IPS DF 6.9 (cell line): ENCODE data around the gene PRSS27.

Source experiments
- DNase-seq: peaks from one replicate; pipeline ENCODE4 v3.0.0-alpha.2; 2013; ENCODE audit warnings: low read depth, low spot score
- H3K27ac ChIP-seq: one replicate; pipeline ENCODE4 v1.5.1; 2013; ENCODE audit warnings: low read length, control low read depth
- H3K27me3 ChIP-seq: 2 replicates; pipeline ENCODE4 v1.6.1; 2013; ENCODE audit warnings: mild to moderate bottlenecking, low read length; ENCODE audit not compliant: control insufficient read depth, insufficient read depth
- H3K36me3 ChIP-seq: 2 replicates; pipeline ENCODE4 v1.6.1; 2013; ENCODE audit warnings: low read length; ENCODE audit not compliant: control insufficient read depth, insufficient read depth
- H3K4me1 ChIP-seq: 2 replicates; pipeline ENCODE4 v1.6.1; 2013; ENCODE audit warnings: low read length; ENCODE audit not compliant: control insufficient read depth, insufficient read depth
- H3K4me3 ChIP-seq: 2 replicates; pipeline ENCODE4 v1.5.1; 2013; ENCODE audit warnings: mild to moderate bottlenecking, low read length
- H3K9me3 ChIP-seq: 2 replicates; pipeline ENCODE4 v1.6.1; 2013; ENCODE audit warnings: low read length, inconsistent platforms; ENCODE audit not compliant: control insufficient read depth, insufficient read depth
- WGBS: extraction: QIAGEN DNeasy Blood & Tissue Kit; methylation state at CpG from one replicate; pipeline ENCODE4 v1.1.7; 2013; ENCODE audit warnings: mixed read lengths, missing lambda C conversion rate; ENCODE audit not compliant: insufficient read length, insufficient coverage; 5-methylcytosine and 5-hydroxymethylcytosine counted together

The PRSS27 gene

GRCh38 chr16:2707368-2708289 lies 12.4 kb downstream of the PRSS27 start:
- DNase-seq, result no peak
- Histone ChIP-seq H3K4me3 (no peak overlapping the region), H3K36me3 (peaks cover 26% of the 10 kb centered on the region), H3K27me3 (no peaks in the 10 kb centered on the region), H3K27ac (no peak overlapping the region), H3K9me3 (no peaks in the 10 kb centered on the region), H3K4me1 (no peaks in the 10 kb centered on the region)
- no CpG with 5 or more reads among the region's 51 CpGs for WGBS

- WGBS, result no CpG with 5 or more reads among the region's 22 CpGs
- no peak for DNase-seq
- peaks cover 31% of the 10 kb centered on the region for H3K36me3 ChIP-seq
- H3K9me3 ChIP-seq, result no peaks in the 10 kb centered on the region
- H3K27ac ChIP-seq, result no peak overlapping the region
- no peaks in the 10 kb centered on the region for H3K4me1 ChIP-seq
- H3K27me3 ChIP-seq, result no peaks in the 10 kb centered on the region
- no peak overlapping the region for H3K4me3 ChIP-seq
Observed at GRCh38 chr16:2706611-2707311, 13.3 kb downstream of the PRSS27 start.

GRCh38 chr16:2706085-2706484 lies 13.9 kb downstream of the PRSS27 start:
- Histone ChIP-seq H3K4me1 (no peaks in the 10 kb centered on the region), H3K4me3 (no peak overlapping the region), H3K9me3 (no peaks in the 10 kb centered on the region), H3K27me3 (no peaks in the 10 kb centered on the region), H3K36me3 (peaks cover 35% of the 10 kb centered on the region), H3K27ac (no peak overlapping the region)
- DNase-seq, result no peak
- WGBS, result no CpG with 5 or more reads among the region's 17 CpGs

GRCh38 chr16:2705351-2705750 lies 14.7 kb downstream of the PRSS27 start:
- no CpG with 5 or more reads among the region's 10 CpGs for WGBS
- H3K36me3 ChIP-seq, result peaks cover 35% of the 10 kb centered on the region
- H3K27me3 ChIP-seq, result no peaks in the 10 kb centered on the region
- no peak overlapping the region for H3K27ac ChIP-seq
- H3K4me3 ChIP-seq, result no peak overlapping the region
- no peaks in the 10 kb centered on the region for H3K4me1 ChIP-seq
- no peaks in the 10 kb centered on the region for H3K9me3 ChIP-seq
- no peak for DNase-seq

- Histone ChIP-seq H3K27me3 (no peaks in the 10 kb centered on the region), H3K27ac (no peak overlapping the region), H3K36me3 (peaks cover 37% of the 10 kb centered on the region), H3K4me3 (no peak overlapping the region), H3K9me3 (no peaks in the 10 kb centered on the region), H3K4me1 (no peaks in the 10 kb centered on the region)
- no peak for DNase-seq
- no CpG with 5 or more reads among the region's 14 CpGs for WGBS
Observed at GRCh38 chr16:2704983-2705275, 15.1 kb downstream of the PRSS27 start.

- H3K27me3 ChIP-seq, result no peaks in the 10 kb centered on the region
- no peak overlapping the region for H3K4me3 ChIP-seq
- H3K36me3 ChIP-seq, result peaks cover 40% of the 10 kb centered on the region
- no CpG with 5 or more reads among the region's 33 CpGs for WGBS
- DNase-seq, result no peak
- H3K4me1 ChIP-seq, result no peaks in the 10 kb centered on the region
- no peak overlapping the region for H3K27ac ChIP-seq
- H3K9me3 ChIP-seq, result no peaks in the 10 kb centered on the region
Observed at GRCh38 chr16:2704166-2704982, 15.7 kb downstream of the PRSS27 start.

- WGBS, result no CpG with 5 or more reads among the region's 28 CpGs
- H3K27ac ChIP-seq, result no peak overlapping the region
- H3K36me3 ChIP-seq, result peaks cover 49% of the 10 kb centered on the region
- no peaks in the 10 kb centered on the region for H3K27me3 ChIP-seq
- DNase-seq, result no peak
- no peaks in the 10 kb centered on the region for H3K4me1 ChIP-seq
- H3K9me3 ChIP-seq, result no peaks in the 10 kb centered on the region
- H3K4me3 ChIP-seq, result no peak overlapping the region
Observed at GRCh38 chr16:2702871-2703745, 16.9 kb downstream of the PRSS27 start.

GRCh38 chr16:2702438-2702825 lies 17.6 kb downstream of the PRSS27 start:
- H3K27ac ChIP-seq, result no peak overlapping the region
- no peaks in the 10 kb centered on the region for H3K27me3 ChIP-seq
- H3K4me3 ChIP-seq, result no peak overlapping the region
- no peaks in the 10 kb centered on the region for H3K4me1 ChIP-seq
- peaks cover 46% of the 10 kb centered on the region for H3K36me3 ChIP-seq
- WGBS, result no CpG with 5 or more reads among the region's 13 CpGs
- H3K9me3 ChIP-seq, result no peaks in the 10 kb centered on the region
- no peak for DNase-seq

- no peak for DNase-seq
- H3K4me1 ChIP-seq, result no peaks in the 10 kb centered on the region
- H3K27me3 ChIP-seq, result no peaks in the 10 kb centered on the region
- WGBS, result no CpG with 5 or more reads among the region's 29 CpGs
- no peak overlapping the region for H3K27ac ChIP-seq
- no peaks in the 10 kb centered on the region for H3K9me3 ChIP-seq
- peaks cover 46% of the 10 kb centered on the region for H3K36me3 ChIP-seq
- no peak overlapping the region for H3K4me3 ChIP-seq
Observed at GRCh38 chr16:2701713-2702437, 18.1 kb downstream of the PRSS27 start.
